ENCODE data around the gene PTPRG. TPM values are rescaled to one million over a fixed set of nuclear protein-coding genes. Genes with fewer than 3 reads are reported as not detected.

Gene PTPRG
- total and polyA plus RNA-seq, 2 experiments from 2014 or later, result 24.4 to 131 TPM

GRCh38 chr3:61804782-61805181 is 243.4 kb downstream of the PTPRG start (continued):
- TF ChIP-seq ZNF462 (CRISPR knock-in tag; IDR thresholded peaks at IDR 0.05) (no peak), ETS1 (IDR thresholded peaks at IDR 0.05) (no peak), CTCF (conservative IDR thresholded peaks at IDR 0.05; ENCODE audit: low read depth in 2 of 2) (no peak)

GRCh38 chr3:61805510-61806080 is 244.2 kb downstream of the PTPRG start:
- H3K9me2 ChIP-seq (ENCODE audit: insufficient read depth), result no peaks in the 10 kb centered on the region
- peaks cover 70% of the 10 kb centered on the region for H3K4me1 Mint-ChIP-seq
- peaks cover 19% of the 10 kb centered on the region for H4K20me1 ChIP-seq (replicated peaks; ENCODE audit: insufficient read depth)
- no peaks in the 10 kb centered on the region for H3K36me3 ChIP-seq (ENCODE audit: insufficient read depth)
- DNase-seq (ENCODE audit: low spot score) (no peak), ATAC-seq (no peak)
- no peak overlapping the region for H3K27ac ChIP-seq (ENCODE audit: low read depth)
- no peaks in the 10 kb centered on the region; the same call in 2 of the 3 replicates for H3K36me3 Mint-ChIP-seq (ENCODE audit: low read depth)
- H3K27me3 ChIP-seq (ENCODE audit: insufficient read depth), result no peaks in the 10 kb centered on the region
- H3K9me3 Mint-ChIP-seq, result no peaks in the 10 kb centered on the region
- no peaks in the 10 kb centered on the region for H3F3A ChIP-seq (replicated peaks; ENCODE audit: low read depth)
- peaks cover 4% of the 10 kb centered on the region for H3K27me3 Mint-ChIP-seq (ENCODE audit: insufficient read depth, low read depth, poor library complexity)
- H2AFZ ChIP-seq, result no peak overlapping the region
- no peak overlapping the region for H3K4me3 Mint-ChIP-seq
- H3K4me1 ChIP-seq (ENCODE audit: insufficient read depth), result peaks cover 59% of the 10 kb centered on the region
- H3K4me3 ChIP-seq, result no peak overlapping the region
- peaks cover 98% of the 10 kb centered on the region for H3K79me2 ChIP-seq (replicated peaks; ENCODE audit: insufficient read depth)
- no peak overlapping the region for H3K27ac Mint-ChIP-seq
- no peak overlapping the region for H3K4me2 ChIP-seq
- TF ChIP-seq EZH2phosphoT487 (IDR thresholded peaks at IDR 0.05; ENCODE audit: unreplicated experiment), result no peak
- TF ChIP-seq ETS1 (IDR thresholded peaks at IDR 0.05), result no peak

All from GM23338 (cell line).